GM19025 (cell line): ENCODE results near the gene ELMOD1.

ENCODE experiments used
- ATAC-seq: cut with Tn5 transposase; IDR thresholded peaks from one replicate; pipeline ENCODE4 v1.9.1; 2021; ENCODE audit warnings: mild to moderate bottlenecking, low read depth, moderate library complexity; ENCODE audit not compliant: unreplicated experiment

The ELMOD1 gene

DNA sequence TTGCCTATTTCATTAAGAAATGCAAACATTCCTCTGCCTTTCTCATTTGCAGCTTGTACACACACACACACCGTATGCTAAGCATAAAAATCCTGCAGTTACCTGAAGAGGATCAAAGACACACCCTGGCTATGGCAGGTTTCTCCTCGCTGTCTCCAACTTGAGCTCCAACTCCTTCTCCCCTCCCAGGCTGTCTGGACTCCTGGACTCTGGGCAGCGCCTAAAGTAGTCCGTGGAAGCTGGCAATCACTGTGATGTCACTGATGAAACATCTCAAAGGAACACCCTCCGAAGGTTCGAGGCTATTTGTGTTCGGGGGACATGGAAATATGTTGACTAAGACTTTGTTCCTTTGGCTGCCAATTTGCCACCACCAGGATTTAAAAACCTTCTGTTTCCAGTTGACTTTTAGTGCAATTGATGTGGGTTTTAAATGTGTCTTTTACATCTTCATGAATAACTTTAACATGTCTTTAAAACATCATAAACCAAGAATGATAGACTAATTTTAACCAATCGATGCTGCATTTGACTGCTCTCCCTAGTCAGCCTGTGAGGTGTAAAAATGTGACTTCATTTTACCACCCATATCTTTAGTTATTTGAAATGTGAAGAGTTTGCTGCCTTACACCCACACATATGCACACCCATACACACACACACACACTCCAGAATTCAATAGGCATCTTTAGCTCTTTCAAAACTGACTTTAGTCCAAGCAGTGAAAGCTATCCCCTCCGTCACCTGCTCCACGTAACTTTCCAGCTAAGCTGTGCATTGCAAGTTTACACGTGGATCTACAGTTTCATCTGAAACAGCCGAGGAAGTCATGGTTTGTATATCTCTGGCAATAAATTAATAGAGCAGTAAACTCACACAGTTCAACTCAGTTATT is 121.2 kb downstream of the ELMOD1 start, which contains the start of gene SLN:
Gene SLN (minus strand): TSS at position 196 of the 895 bp plus-strand sequence.
- ATAC-seq: no peak

- ATAC-seq: no peak
Measured at GRCh38 chr11:107713009-107713408, 122.1 kb downstream of the ELMOD1 start.
